GM23338 (cell line): ENCODE data around the gene TENM3. TPM values are rescaled to one million over a fixed set of nuclear protein-coding genes. Genes with fewer than 3 reads are reported as not detected.

Experiments
- ATAC-seq: fragments of 200-7000 bp; cut with Tn5 transposase; 3 replicates; pipeline ENCODE4 v1.9.1; 2020
- DNase-seq: peaks from one replicate; pipeline ENCODE4 v3.0.0-alpha.2; 2015; ENCODE audit warnings: low spot score
- H2AFZ ChIP-seq: fragments of 200-600 bp; sonication (generic); 2 replicates; pipeline ENCODE4 v1.8.0; 2016; ENCODE audit warnings: antibody characterized with exemption, mild to moderate bottlenecking, moderate library complexity
- H3F3A ChIP-seq: fragments of 200-600 bp; sonication (generic); replicated peaks from 2 replicates; pipeline ENCODE4 v1.8.0; 2017; ENCODE audit warnings: antibody characterized with exemption, mixed run types, low read depth
- H3K27ac ChIP-seq: fragments of 200-600 bp; sonication (generic); 2 replicates; pipeline ENCODE4 v1.6.1; 2016; ENCODE audit warnings: low read depth
- H3K27me3 ChIP-seq: fragments of 200-600 bp; sonication (generic); 2 replicates; pipeline ENCODE4 v1.8.0; 2016; ENCODE audit warnings: mild to moderate bottlenecking, mixed run types, moderate library complexity; ENCODE audit not compliant: insufficient read depth
- H3K36me3 ChIP-seq: fragments of 200-600 bp; sonication (generic); 2 replicates; pipeline ENCODE4 v1.8.0; 2016; ENCODE audit warnings: mild to moderate bottlenecking; ENCODE audit not compliant: insufficient read depth
- H3K4me1 ChIP-seq: fragments of 200-600 bp; sonication (generic); 2 replicates; pipeline ENCODE4 v1.8.0; 2016; ENCODE audit warnings: mild to moderate bottlenecking, moderate library complexity; ENCODE audit not compliant: insufficient read depth
- H3K4me2 ChIP-seq: fragments of 200-600 bp; sonication (generic); 2 replicates; pipeline ENCODE4 v1.7.1; 2017; ENCODE audit warnings: mixed run types
- H3K4me3 ChIP-seq: fragments of 200-600 bp; sonication (generic); 2 replicates; pipeline ENCODE4 v1.6.1; 2016; ENCODE audit warnings: mixed run types
- H3K79me2 ChIP-seq: fragments of 200-600 bp; sonication (generic); replicated peaks from 2 replicates; pipeline ENCODE4 v1.8.0; 2017; ENCODE audit warnings: mild to moderate bottlenecking; ENCODE audit not compliant: insufficient read depth
- H3K9me2 ChIP-seq: fragments of 200-600 bp; sonication (generic); 2 replicates; pipeline ENCODE4 v1.8.0; 2017; ENCODE audit not compliant: insufficient read depth
- H4K20me1 ChIP-seq: fragments of 200-600 bp; sonication (generic); replicated peaks from 2 replicates; pipeline ENCODE4 v1.8.0; 2017; ENCODE audit warnings: mild to moderate bottlenecking; ENCODE audit not compliant: insufficient read depth
- H3K27ac Mint-ChIP-seq: 2 replicates; pipeline ENCODE4 v1.8.0; 2020; ENCODE audit warnings: inconsistent platforms, mild to moderate bottlenecking, moderate library complexity, mixed read lengths
- H3K27me3 Mint-ChIP-seq: 3 replicates; pipeline ENCODE4 v1.8.0; 2022; ENCODE audit warnings: low read depth, mild to moderate bottlenecking, moderate library complexity, mixed read lengths, inconsistent platforms; ENCODE audit not compliant: insufficient read depth, poor library complexity
- H3K36me3 Mint-ChIP-seq: 3 replicates; pipeline ENCODE4 v1.8.0; 2021; ENCODE audit warnings: low read depth, mild to moderate bottlenecking, inconsistent platforms, moderate library complexity, mixed read lengths
- H3K4me1 Mint-ChIP-seq: 3 replicates; pipeline ENCODE4 v1.8.0; 2020; ENCODE audit warnings: mild to moderate bottlenecking, inconsistent platforms, mixed read lengths
- H3K4me3 Mint-ChIP-seq: 3 replicates; pipeline ENCODE4 v1.8.0; 2021; ENCODE audit warnings: moderate library complexity, mild to moderate bottlenecking, inconsistent platforms, mixed read lengths
- H3K9me3 Mint-ChIP-seq: 3 replicates; pipeline ENCODE4 v1.8.0; 2020; ENCODE audit warnings: moderate library complexity, mild to moderate bottlenecking, inconsistent platforms, mixed read lengths
- CREB1 ChIP-seq: fragments of 250-450 bp; sonication (Bioruptor Pico); IDR thresholded peaks from 2 replicates; pipeline ENCODE4 v1.5.0; 2020; ENCODE audit warnings: low read depth, mild to moderate bottlenecking, moderate library complexity
- CTCF ChIP-seq, 2 experiments: fragments of 200-600 bp in 1 of 2; sonication (generic) in 1 of 2; conservative IDR thresholded peaks; 2 replicates each; pipeline versions ENCODE4 v1.5.1 to v1.6.1; 2016 to 2017; ENCODE audit warnings: antibody characterized with exemption in 2 of 2, low read depth in 2 of 2, mild to moderate bottlenecking in 2 of 2, moderate library complexity in 1 of 2
- ETS1 ChIP-seq: IDR thresholded peaks from 2 replicates; pipeline ENCODE4 v1.6.1; 2016; ENCODE audit warnings: antibody characterized with exemption
- EZH2 ChIP-seq: fragments of 200-600 bp; sonication (generic); IDR thresholded peaks from one replicate; pipeline ENCODE4 v1.8.0; 2017; ENCODE audit warnings: antibody characterized with exemption, mild to moderate bottlenecking, low read depth; ENCODE audit not compliant: unreplicated experiment
- EZH2phosphoT487 ChIP-seq: fragments of 200-600 bp; sonication (generic); IDR thresholded peaks from one replicate; pipeline ENCODE4 v1.8.1; 2018; ENCODE audit warnings: antibody characterized with exemption; ENCODE audit not compliant: unreplicated experiment
- JUNB ChIP-seq: IDR thresholded peaks from one replicate; pipeline ENCODE4 v1.6.1; 2016; ENCODE audit warnings: antibody characterized with exemption; ENCODE audit not compliant: unreplicated experiment
- NANOG ChIP-seq: IDR thresholded peaks from 2 replicates; pipeline ENCODE4 v1.6.1; 2016; ENCODE audit warnings: antibody characterized with exemption, borderline replicate concordance
- REST ChIP-seq: IDR thresholded peaks from one replicate; pipeline ENCODE4 v1.6.1; 2018; ENCODE audit warnings: antibody characterized with exemption; ENCODE audit not compliant: unreplicated experiment
- ZNF114 ChIP-seq: fragments of 250-450 bp; sonication (Bioruptor Pico); IDR thresholded peaks from 2 replicates; pipeline ENCODE4 v1.5.0; 2020; ENCODE audit warnings: mild to moderate bottlenecking, moderate library complexity
- ZNF331 ChIP-seq: fragments of 250-450 bp; sonication (Bioruptor Pico); IDR thresholded peaks from 2 replicates; pipeline ENCODE4 v1.5.0; 2020; ENCODE audit warnings: low read depth, mild to moderate bottlenecking, moderate library complexity
- ZNF462 ChIP-seq: fragments of 250-450 bp; sonication (Bioruptor Pico); IDR thresholded peaks from 2 replicates; pipeline ENCODE4 v1.5.0; 2020; ENCODE audit warnings: mild to moderate bottlenecking, moderate library complexity
- polyA plus RNA-seq: library from polyadenylated mRNA; unstranded; fragments of >200 nt; fragmentation: Nextera tagmentation; extraction: Ambion mirVana; gene quantifications from 2 replicates; pipeline ENCODE4 v1.2.1, GENCODE V29; 2016
- total RNA-seq: library from RNA; depleted of rRNA; stranded (reverse); fragments of >200 nt; shearing (Covaris generic); gene quantifications from 2 replicates; pipeline ENCODE4 v1.2.3, GENCODE V29; 2014

TENM3 gene
- total and polyA plus RNA-seq, 2 experiments from 2014 or later, result 22.2 to 128 TPM

- TF ChIP-seq CTCF (conservative IDR thresholded peaks at IDR 0.05; ENCODE audit: low read depth in 2 of 2), result no peak
- TF ChIP-seq ZNF114 (CRISPR knock-in tag), result no peak
- TF ChIP-seq EZH2phosphoT487, result no peak
- TF ChIP-seq REST, result no peak
- TF ChIP-seq EZH2, result no peak
- no peak for TF ChIP-seq ZNF331 (CRISPR knock-in tag)
- TF ChIP-seq NANOG, result no peak
- no peak for TF ChIP-seq ETS1
These were observed 462.2 kb downstream of the TENM3 start (continued) for GRCh38 chr4:182705389-182705788.

GRCh38 chr4:182711211-182711610, 468.0 kb downstream of the TENM3 start:
- Histone ChIP-seq H3K27me3 (no peaks in the 10 kb centered on the region), H2AFZ (no peak overlapping the region), H3K79me2 (no peaks in the 10 kb centered on the region), H3K4me1 (peaks cover 11% of the 10 kb centered on the region), H3K27ac (no peak overlapping the region), H3K9me2 (no peaks in the 10 kb centered on the region), H3K36me3 (no peaks in the 10 kb centered on the region), H3F3A (no peaks in the 10 kb centered on the region), H3K4me3 (no peak overlapping the region), H3K4me2 (no peak overlapping the region), H4K20me1 (no peaks in the 10 kb centered on the region)
- Mint-ChIP-seq H3K4me1 (peaks cover 14% of the 10 kb centered on the region), H3K27ac (no peak overlapping the region), H3K27me3 (no peaks in the 10 kb centered on the region), H3K36me3 (peaks cover 15% of the 10 kb centered on the region; the same call in 2 of the 3 replicates), H3K4me3 (no peak overlapping the region), H3K9me3 (no peaks in the 10 kb centered on the region; the same call in 2 of the 3 replicates)
- no peak for DNase-seq
- no peak for ATAC-seq
- no peak for TF ChIP-seq JUNB
- TF ChIP-seq CREB1, result no peak
- TF ChIP-seq NANOG, result no peak
- no peak for TF ChIP-seq ZNF462
